Cerebellar cortex (tissue), 1 donor: Measurements from ENCODE around the gene PACC1.
"Not testable (repeated sequence)": the region's sequence is repeated elsewhere in the genome, so short reads cannot be mapped to it uniquely, and the experiment has no call there.

Source experiments
- DNase-seq: peaks from one replicate; pipeline ENCODE4 v3.0.0-alpha.2; 2015; ENCODE audit warnings: low spot score

PACC1 gene

GRCh38 chr1:212328248-212328647 is 86.4 kb downstream of the PACC1 start:
- no peak for DNase-seq

- no peak for DNase-seq
Measured at GRCh38 chr1:212326541-212326940, 88.1 kb downstream of the PACC1 start.

GRCh38 chr1:212323066-212323465 is 91.6 kb downstream of the PACC1 start:
- DNase-seq = no peak

- DNase-seq = not testable (repeated sequence)
Measured at GRCh38 chr1:212321031-212321430, 93.7 kb downstream of the PACC1 start.

GRCh38 chr1:212317916-212318315 is 96.8 kb downstream of the PACC1 start:
- no peak for DNase-seq

GRCh38 chr1:212315907-212316306 is 98.8 kb downstream of the PACC1 start:
- DNase-seq = peak; percentile 22

- no peak for DNase-seq
Measured at GRCh38 chr1:212315184-212315583, 99.5 kb downstream of the PACC1 start.
